Activated B cell treated with CpG ODN at 0.5 μM for 24 hours (primary cell): ENCODE results near the gene PKM. TPM values are rescaled to one million over a fixed set of nuclear protein-coding genes. Genes with fewer than 3 reads are reported as not detected.

Experiments
- ATAC-seq: fragments of 200-7000 bp; cut with Tn5 transposase; one replicate; pipeline ENCODE4 v1.10.0; 2021; ENCODE audit warnings: low read depth, mild to moderate bottlenecking, moderate library complexity
- CTCF ChIA-PET: fragments of 350-600 bp; sonication (Branson Sonifier 250); formaldehyde crosslinking; loops from one replicate; lab custom pipeline; 2021; ENCODE audit warnings: antibody characterized with exemption; lab: Charles Lee
- POLR2A ChIA-PET: fragments of 350-600 bp; sonication (Branson Sonifier 250); formaldehyde crosslinking; loops from one replicate; lab custom pipeline; 2021; ENCODE audit warnings: antibody characterized with exemption; lab: Charles Lee
- DNase-seq: peaks from one replicate; pipeline ENCODE4 v3.0.0; 2022
- H3K27ac Mint-ChIP-seq: one replicate; pipeline ENCODE4 v1.8.0; 2020; ENCODE audit warnings: mixed read lengths
- H3K27me3 Mint-ChIP-seq: one replicate; pipeline ENCODE4 v1.8.0; 2021; ENCODE audit warnings: mixed read lengths
- H3K36me3 Mint-ChIP-seq: one replicate; pipeline ENCODE4 v1.8.0; 2021; ENCODE audit warnings: low read depth, mixed read lengths
- H3K4me1 Mint-ChIP-seq: one replicate; pipeline ENCODE4 v1.8.0; 2021; ENCODE audit warnings: mixed read lengths
- H3K4me3 Mint-ChIP-seq: one replicate; pipeline ENCODE4 v1.8.0; 2020; ENCODE audit warnings: mild to moderate bottlenecking, mixed read lengths
- H3K9me3 Mint-ChIP-seq: one replicate; pipeline ENCODE4 v1.8.0; 2020; ENCODE audit warnings: mixed read lengths
- CTCF ChIP-seq: fragments of 200-600 bp; IDR thresholded peaks from one replicate; pipeline ENCODE4 v1.8.0; 2022; ENCODE audit warnings: antibody characterized with exemption, mild to moderate bottlenecking
- intact Hi-C: fragments of 100-400 bp; cut with micrococcal nuclease; formaldehyde crosslinking; loops from one replicate; pipeline ENCODE4 v1.15.1; 2024
- total RNA-seq: library from RNA; stranded (reverse); gene quantifications from 2 replicates; pipeline ENCODE4 v1.2.3, GENCODE V29; 2022

PKM gene
- total RNA-seq, 1 donor from 2014 or later = 1,253 TPM

GRCh38 chr15:72197460-72198355 is 33.3 kb downstream of the PKM start, which contains the start of gene GRAMD2A:
Gene GRAMD2A (minus strand): TSS chr15:72197787.
- no peak for TF ChIP-seq CTCF
- ChIA-PET CTCF (interaction anchor here (0.6 to 4.5 kb wide), 5 partner anchors 29 to 115 kb away, joined by 3 to 47 read pairs (median 4); no protein-coding TSS in a partner anchor), POLR2A (interaction anchor here (1.1 to 4.5 kb wide), 4 partner anchors 19 to 33 kb away, joined by 3 to 52 read pairs (median 7); partner anchors contain the start of gene PKM)
- DNase-seq = peak; percentile 30
- Mint-ChIP-seq H3K4me3 (peak within 1 kb of the TSS; percentile 76), H3K27me3 (peaks cover 24% of the 10 kb centered on the region), H3K36me3 (peaks cover 47% of the 10 kb centered on the region), H3K4me1 (peaks cover 18% of the 10 kb centered on the region), H3K27ac (peak within 1 kb of the TSS; percentile 50), H3K9me3 (no peaks in the 10 kb centered on the region)
- intact Hi-C loops = loop anchor here (10.0 kb wide), 2 partner anchors 277 to 477 kb away; partner anchors contain the start of gene ARIH1
- ATAC-seq = peak; percentile 66

GRCh38 chr15:72197041-72197459 is 33.9 kb downstream of the PKM start:
- Mint-ChIP-seq H3K4me3 (peak overlapping the region; percentile 74), H3K27me3 (peaks cover 24% of the 10 kb centered on the region), H3K27ac (no peak overlapping the region), H3K36me3 (peaks cover 40% of the 10 kb centered on the region), H3K4me1 (peaks cover 18% of the 10 kb centered on the region), H3K9me3 (no peaks in the 10 kb centered on the region)
- CTCF ChIA-PET = no interaction called here
- ATAC-seq (no peak), DNase-seq (no peak)
- intact Hi-C loops = loop anchor here (10.0 kb wide), 2 partner anchors 278 to 478 kb away; partner anchors contain the start of gene ARIH1
- POLR2A ChIA-PET = interaction anchor here (1.3 to 4.5 kb wide), 3 partner anchors 20 to 34 kb away, joined by 3 to 52 read pairs (median 8); partner anchors contain the start of gene PKM
- no peak for TF ChIP-seq CTCF

GRCh38 chr15:72196409-72197040 is 34.5 kb downstream of the PKM start:
- ChIA-PET POLR2A (interaction anchor here (1.0 to 1.3 kb wide), 2 partner anchors 21 to 65 kb away, joined by 3 to 4 read pairs; no protein-coding TSS in a partner anchor), CTCF (no interaction called here)
- DNase-seq = no peak
- no peak for ATAC-seq
- Mint-ChIP-seq H3K27me3 (peaks cover 24% of the 10 kb centered on the region), H3K4me1 (peaks cover 15% of the 10 kb centered on the region), H3K4me3 (peak overlapping the region; percentile 32), H3K9me3 (no peaks in the 10 kb centered on the region), H3K27ac (no peak overlapping the region), H3K36me3 (peaks cover 36% of the 10 kb centered on the region)
- TF ChIP-seq CTCF = no peak
- intact Hi-C loops = loop anchor here (10.0 kb wide), 2 partner anchors 278 to 478 kb away; partner anchors contain the start of gene ARIH1

- intact Hi-C loops = loop anchor here (10.0 kb wide), 2 partner anchors 280 to 480 kb away; partner anchors contain the start of gene ARIH1
- CTCF ChIA-PET = no interaction called here
Measured at GRCh38 chr15:72195101-72195511, 35.9 kb downstream of the PKM start.

More at GRCh38 chr15:72195101-72195511, 35.9 kb downstream of the PKM start:
- DNase-seq (no peak), ATAC-seq (no peak)
- Mint-ChIP-seq H3K9me3 (no peaks in the 10 kb centered on the region), H3K36me3 (peaks cover 22% of the 10 kb centered on the region), H3K27ac (no peak overlapping the region), H3K4me3 (no peak overlapping the region), H3K27me3 (peaks cover 30% of the 10 kb centered on the region), H3K4me1 (peaks cover 14% of the 10 kb centered on the region)
- POLR2A ChIA-PET = no interaction called here
- no peak for TF ChIP-seq CTCF
